ENCODE results near the gene WDFY2.
A peak's percentile ranks its signal among the peaks of the same experiment; 100 is the strongest.

The WDFY2 gene

DNA sequence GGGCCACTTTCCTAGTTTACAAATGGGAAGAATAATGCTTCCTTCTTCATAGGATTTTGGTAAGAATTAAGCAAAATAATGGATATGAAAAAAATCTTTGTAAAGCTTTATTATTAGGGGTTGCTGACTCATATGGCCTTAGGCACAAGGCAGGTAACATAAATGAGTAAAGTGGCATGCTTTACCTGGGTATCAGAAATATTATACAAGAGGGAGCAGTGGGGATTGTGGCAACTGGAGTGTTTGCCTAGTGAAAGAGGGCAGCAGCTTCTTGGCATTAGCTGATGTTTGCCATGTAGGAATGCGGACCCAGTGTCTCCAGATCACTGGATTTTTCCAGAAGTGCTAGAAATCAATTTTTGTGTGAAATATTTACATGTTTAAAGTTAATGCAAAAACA is 19.5 kb downstream of the WDFY2 start:
- DNase-seq = no peak

DNA sequence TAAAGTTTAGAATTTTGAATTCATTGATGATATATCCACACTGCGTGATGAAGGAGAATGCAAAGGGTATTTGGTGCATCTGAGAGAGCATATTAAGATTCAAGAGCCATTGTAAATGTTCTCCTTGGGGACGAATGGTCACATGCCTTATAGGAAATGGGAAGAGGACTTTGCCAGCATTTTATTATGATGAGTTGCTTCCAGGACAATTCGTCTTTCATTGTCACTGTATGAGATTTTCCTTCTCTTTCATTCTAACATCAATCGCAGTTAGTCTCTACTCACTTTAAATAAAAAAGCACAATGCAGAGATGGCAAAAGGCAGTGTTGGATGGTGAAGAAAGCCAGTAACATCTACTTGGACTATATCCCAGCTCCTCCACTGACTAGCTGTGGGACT is 21.4 kb downstream of the WDFY2 start:
- no peak for DNase-seq

DNA sequence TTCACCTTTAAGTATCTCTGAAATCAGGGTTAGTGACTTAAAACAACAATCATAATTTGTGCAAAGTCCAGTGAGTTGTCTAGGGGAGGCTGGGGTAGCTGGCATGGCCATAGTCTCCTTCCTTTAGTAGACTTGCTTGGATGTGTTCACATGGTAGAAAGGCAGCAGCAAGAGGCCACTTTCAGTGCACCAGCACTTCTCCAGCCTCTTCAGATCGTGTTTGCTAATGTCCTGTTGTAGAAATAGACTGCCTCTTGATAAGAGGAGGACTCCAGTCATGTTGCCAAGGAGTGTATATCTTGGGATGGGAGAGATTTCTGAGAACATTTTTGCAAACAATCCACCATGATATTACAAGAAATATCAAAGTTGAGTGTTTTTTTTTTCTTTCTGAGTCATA is 22.9 kb downstream of the WDFY2 start:
- no peak for DNase-seq

DNA sequence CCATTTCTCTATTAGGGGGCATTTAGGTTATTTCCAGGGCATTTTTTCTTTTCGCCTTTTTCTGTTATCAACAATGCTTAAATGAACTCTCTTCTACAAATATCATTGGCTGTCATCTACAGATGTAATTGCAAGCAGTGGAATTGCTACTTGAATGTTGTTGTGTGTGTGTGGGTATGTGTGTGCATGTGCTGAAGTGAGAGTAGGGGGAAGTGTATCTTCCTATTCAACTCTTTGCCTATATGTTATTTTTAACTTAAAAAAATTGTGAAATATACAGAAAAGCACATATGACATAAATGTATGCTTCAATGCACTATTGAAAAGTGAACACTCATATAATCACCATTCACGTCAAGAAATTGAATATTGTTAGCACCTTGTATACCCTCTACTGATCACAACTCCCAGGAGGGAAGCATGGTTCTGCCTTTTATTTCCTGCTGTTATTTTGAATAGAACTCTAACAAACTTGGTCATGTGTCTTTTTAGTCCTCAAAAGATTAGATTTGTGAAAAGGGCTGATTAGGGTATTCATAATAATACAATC is 24.7 kb downstream of the WDFY2 start:
- no peak for DNase-seq

DNA sequence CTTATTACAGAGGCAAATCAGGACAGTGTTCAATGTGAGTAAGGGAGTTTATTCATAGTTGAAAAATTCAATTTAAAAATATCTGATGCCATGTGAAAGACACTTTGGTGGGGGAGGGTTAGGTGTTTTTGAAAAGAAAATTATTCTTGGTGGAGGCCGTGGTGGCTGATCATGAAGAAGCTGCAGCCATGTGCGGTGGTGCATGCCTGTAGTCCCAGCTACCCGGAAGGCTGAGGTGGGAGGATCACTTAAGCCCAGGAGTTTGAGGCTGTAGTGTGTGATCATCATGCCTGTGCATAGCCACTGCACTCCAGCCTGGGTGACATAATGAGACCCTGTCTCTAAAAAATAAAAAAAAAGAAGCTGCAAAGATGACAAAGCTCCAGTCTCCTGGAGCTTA is 28.6 kb downstream of the WDFY2 start:
- no peak for DNase-seq

DNA sequence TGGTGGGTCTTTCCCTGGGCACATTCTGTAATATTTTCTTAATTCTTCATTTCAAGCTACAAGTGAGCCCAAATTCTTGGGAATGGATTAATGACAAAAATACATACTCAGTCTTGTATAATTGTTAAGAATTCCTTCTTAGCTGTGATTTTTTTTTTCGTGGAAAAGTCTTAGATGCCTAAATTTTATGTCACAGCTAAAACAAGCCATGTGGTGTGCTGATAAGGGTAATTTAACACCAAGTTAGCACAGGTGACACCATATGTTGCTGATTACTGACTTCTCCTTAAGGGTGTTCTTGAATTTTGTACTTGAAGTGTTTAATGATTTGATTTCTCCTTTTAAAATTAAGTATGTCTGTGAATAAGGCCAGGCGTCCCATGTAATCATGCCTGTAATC is 29.3 kb downstream of the WDFY2 start:
- no peak for DNase-seq

DNA sequence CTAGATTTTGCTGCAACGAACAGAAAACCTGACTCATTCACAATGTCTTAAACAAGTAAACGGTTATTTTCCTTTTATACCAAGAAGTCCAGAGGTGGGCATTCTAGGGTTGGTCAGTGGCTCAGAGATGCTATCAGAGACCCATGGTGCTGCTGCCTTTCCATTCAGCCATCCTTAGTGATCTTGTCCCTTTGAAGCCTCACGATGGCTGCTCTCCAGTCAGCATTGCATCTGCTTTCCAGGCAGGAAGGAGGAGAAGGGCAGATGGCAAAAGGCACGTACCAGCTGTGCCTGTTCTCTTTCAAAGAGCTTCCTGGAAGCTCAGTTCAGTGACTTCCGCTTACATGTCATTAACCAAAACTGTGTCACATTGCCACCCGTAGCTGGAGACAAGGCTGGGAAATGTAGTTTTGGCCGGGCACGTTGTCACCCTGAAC is 30.1 kb downstream of the WDFY2 start:
- no peak for DNase-seq

DNA sequence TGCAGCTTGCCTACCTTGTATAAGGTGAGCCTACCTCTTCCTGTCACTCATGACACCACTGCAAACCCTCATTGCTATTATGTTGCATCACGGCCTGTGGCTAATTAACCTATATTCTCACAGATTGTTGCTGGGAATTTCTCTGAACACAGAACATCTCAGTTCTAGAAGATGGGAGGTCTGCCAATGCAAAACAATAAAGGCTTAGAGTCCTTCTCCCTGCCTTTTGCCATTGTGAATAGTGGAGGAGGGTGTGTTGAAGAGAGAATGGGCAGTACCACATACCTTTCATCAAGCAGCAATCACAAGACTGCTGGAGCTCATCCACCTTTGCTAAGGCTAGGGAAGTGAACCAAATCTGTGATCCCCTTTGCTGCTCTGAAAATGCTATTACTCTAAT is 34.4 kb downstream of the WDFY2 start:
- DNase-seq = peak; percentile 9

DNA sequence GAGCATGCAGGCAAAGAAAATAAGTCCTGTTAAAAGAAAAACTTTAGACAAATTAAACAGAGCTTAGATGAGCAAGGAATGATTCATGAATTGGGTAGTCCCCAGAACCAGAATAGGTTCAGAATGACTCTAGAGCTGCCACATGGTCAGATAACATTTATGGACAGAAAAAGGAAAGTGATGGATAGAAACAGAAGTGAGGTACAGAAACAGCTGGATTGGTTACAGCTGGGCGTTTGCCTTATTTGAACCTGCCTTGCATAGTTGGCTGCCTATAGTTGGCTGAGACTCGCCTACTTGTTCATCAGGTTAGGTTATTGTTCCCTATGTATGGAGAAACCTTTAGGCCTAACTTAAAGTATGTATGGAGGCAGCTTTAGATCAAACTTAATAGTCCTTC is 35.4 kb downstream of the WDFY2 start:
- DNase-seq = no peak

DNA sequence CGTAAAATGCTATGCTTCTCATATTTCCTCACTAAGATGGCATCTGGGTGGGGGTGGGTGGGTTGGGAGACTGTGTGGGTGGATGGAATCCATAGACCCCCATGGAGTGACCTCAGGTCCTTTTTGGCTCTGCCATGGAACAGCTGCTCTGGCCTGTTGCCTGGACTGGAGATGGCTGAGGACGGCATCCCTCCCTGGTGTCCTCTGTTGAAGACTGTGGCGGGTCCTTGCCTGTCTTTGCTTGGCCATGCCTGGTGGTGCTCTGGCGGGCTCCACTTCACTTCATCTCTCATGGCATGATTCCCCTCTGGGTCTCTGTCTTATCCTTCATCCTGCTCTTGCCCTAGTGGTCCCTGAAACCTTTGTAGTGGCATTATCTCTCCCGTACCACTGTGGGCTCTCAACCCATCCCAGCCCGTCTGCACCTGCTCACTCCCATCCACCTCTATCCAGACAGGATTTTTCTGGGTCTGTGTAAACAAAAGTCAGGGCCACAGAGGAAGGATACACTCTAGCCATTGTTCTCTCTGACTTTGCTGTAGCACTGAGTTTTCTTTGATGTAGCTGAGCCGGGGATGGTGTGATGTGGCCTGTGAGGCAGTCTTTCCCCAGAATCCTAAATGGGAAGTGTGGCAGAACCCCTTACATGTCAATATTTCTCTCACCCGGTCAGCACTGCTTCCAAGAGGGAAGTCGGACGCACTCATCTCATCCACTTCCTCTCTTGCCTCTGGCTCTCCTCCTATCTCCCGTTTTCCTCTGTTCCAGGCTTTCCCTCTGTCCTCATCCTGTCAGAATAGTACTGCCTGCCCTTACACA is 36.1 kb downstream of the WDFY2 start:
- no peak for DNase-seq

DNA sequence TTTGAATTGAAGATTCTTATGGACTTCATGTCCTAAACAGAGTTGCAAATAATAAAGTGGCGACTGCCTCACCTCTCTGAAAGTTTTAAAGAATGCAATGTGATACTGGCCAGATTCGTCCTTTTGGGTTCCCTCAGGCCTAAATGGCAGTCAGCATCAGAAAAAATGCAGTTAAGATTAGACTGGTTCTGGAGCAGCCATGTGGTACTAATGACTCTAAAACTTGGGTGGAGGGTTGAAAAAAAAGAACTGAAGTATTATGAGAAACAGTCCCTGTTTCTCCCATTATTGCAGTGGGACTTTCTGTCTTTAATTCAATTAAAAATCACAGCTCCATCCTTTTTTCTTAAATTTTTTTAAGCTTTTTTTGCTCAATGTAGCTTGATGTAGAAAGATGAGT is 37.3 kb downstream of the WDFY2 start:
- DNase-seq = no peak

DNA sequence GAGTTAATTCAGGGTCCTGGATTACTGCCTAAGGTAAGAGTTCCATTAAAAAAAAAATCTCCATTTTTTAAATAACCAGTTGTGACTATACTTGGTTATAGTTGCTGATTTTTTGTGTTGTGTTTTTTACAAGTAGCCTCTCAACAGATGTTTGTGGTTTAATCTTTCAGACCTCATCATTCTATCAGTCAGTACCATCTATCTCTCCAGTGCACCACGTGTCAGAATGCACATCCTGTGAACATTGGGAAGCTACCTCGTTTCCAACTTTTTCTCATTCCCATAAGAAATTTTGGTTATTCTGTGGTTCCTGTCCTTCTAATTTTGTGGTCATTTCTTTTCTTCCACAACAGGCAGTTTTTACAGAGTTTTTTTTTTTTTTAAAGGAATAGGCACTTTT is 39.2 kb downstream of the WDFY2 start:
- no peak for DNase-seq

DNA sequence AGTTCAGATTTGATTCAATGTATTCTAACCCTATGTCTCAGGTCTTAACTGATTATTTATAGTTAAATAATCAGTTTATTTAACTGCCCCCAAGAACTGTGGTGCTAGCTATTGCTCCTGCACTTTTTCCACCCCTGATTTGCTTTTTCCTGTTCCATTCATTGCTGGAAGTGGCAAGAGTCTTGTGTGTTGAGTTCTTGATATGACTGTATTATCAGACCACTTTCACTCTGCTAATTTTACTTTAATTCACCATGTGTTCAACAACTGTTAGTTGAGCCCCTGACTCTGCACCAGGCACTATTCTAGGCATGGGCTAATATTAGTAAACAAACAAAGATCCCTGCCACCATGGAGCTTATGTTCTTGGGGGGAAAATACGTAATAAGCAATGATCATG is 39.9 kb downstream of the WDFY2 start:
- no peak for DNase-seq

DNA sequence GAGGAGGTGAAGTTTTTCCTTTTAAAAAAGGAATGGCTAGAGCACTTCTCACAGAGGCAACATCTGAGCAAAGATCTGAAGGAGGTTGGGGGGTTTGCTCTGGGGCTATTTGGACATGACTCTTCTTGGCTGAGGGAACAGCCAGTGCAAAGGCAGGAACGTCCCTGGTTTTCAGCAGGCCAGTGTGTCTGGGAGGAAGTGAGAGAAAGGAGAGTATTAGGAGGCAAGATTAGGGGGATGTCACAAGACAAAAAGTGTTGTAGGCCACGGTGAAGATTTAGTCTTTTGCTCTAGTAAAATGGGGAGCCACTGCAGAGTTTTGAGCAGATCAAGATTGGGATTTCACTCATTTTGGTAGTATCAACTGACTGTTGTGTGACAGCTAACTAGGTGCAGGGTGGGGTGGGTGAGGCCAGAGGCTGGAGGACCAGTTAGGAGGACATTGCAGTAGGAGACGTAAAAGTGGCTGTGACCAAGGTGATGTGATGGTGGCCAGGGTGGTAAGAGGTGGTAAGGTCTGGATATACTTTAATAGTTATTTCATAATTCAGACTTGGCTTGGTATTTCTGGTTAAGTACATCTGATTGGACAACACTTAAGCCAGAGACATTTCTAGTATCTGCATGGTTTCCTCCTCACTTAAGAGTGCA is 40.6 kb downstream of the WDFY2 start:
- no peak for DNase-seq

DNA sequence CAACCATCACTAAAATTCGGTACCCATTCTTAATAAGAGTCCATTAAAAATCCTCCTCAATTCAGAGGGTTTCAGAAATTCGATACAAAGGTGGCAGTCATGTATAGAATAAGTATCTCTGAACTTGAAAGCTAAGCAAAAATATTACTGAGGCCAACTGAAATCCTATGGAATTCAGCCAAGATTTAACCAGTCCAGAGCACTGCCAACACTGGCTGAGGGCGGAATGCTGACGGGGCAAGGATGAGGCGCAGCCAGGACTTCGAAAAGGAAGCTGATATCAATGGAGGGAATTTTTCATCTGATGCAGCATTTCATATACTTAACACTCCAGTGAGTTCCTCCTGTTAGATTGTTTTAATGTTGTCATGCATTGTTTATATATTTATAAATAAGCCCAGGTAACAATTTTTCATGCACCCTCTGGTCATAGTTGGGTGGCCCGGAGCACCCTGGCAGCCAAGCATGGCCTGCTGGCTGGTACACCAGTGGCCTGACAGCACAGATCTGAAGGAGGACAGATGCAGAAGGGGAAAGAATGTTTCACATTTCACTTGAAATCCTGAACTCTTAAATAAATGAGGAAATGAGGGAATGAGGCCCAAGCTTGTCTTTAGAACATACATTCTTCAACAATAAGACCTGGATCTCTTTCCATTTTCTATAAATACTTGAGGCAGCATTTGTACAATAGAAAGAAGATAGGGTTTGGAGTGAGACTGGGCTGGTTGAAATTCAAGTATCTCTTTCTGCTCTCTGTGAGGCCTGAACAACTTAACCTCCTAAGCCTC is 41.5 kb downstream of the WDFY2 start:
- peak; percentile 51 for DNase-seq

DNA sequence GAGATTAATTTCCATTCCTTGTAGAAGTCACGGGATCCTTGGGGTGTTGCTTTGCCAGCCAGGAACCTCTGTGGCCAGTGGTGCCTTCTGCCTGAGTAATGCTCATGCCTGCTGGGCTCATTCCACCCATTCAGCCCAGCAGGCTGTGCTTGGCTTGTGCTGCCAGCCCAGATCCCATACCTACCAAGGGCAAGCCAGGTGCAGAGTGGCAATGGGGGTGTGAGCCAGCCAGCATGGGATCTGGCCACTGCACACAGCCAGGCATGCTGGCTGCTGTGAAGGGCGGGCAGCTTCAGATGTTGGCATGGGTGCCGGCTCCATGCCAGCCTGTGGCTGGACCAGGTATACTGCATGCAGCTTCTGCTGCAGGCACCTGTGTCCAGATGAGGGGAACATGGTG is 42.5 kb downstream of the WDFY2 start:
- DNase-seq = peak; percentile 8

DNA sequence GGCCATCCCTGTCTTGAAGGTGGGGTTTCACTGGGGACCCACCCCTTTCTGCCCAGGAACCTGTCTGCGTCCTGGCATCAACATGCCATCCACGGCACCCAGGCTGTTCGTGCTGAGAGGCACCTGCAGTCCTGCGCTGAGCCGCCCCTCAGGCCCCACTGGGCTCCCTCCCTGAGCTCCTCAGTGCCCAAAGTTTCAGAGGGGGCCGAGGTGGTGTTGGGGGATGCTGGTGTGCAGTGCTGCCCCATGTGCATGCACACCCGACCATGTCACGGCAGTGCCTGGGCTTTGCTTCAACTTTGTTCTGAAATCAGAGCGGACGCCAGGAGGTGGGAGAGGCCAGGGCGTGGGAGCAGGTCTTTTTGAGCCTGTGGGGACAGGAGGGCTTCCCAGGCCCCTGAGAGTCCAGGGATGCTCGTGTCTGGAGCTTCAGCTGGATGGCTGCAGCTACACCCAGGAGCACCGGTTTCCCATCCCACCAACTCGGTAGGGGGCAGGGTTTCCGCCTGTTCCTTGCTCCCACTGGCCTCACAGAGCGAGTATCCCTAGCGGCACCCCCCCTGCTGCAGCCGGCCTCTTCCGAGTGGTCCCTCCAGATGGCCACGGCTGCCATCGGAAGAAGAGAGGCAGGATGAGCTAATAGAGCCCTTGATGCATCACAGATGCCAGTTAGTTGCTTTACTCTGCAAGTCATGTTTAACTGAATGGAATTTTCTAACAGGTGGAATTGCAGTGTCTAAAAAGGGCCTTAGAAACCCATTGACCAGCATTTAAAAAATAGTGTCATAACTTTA is 44.0 kb downstream of the WDFY2 start:
- no peak for DNase-seq

DNA sequence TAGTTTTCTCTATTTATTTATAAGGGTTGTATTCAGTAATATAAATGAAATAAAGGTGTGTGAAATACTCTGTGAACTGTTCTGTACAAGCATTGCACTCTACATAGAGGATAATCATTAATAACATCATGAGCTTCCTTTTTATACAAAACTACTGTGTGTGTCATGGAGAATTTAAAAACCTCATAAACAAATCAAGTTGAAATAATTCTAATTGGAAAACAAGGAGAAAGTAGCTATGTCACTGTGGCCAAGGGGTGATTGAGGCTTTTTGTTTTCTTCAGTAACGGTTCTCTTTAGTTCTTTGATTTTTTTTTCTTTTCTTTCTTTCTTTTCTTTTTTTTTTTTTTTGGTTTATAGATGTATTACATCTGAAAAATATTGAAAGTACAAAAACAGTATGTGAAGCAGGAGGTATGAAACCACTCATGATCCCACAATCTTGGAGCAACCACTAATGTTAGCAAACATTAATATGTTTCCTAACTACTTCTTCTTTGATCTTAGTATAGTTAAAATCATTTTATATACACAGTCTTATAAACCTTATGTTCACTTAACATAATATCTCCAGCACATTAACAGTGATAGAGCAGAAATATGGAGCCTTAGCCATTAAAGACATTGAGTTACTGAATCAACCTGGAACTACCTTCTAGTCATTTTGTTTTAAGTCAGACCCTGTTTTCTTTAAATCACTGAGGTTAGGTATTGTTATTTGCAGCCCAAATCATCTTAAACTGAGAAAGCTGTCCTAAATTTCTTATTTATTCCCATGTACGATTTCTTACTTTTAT is 45.4 kb downstream of the WDFY2 start:
- no peak for DNase-seq

DNA sequence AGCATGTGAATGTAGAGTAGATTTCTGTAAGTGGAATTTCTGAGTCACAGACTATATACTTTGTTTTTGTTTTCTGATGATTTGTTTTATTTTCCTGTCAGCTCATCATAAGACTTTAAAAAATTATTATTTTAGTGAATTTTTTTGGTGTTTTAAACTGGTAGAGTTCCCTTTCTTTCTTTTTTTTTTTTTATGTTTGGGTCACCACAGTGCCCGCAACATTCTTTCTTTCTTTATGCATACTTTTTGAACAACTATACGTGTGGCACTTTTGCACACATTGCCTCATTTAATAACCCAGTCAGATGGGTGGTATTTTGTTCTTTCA is 46.0 kb downstream of the WDFY2 start:
- DNase-seq = no peak

DNA sequence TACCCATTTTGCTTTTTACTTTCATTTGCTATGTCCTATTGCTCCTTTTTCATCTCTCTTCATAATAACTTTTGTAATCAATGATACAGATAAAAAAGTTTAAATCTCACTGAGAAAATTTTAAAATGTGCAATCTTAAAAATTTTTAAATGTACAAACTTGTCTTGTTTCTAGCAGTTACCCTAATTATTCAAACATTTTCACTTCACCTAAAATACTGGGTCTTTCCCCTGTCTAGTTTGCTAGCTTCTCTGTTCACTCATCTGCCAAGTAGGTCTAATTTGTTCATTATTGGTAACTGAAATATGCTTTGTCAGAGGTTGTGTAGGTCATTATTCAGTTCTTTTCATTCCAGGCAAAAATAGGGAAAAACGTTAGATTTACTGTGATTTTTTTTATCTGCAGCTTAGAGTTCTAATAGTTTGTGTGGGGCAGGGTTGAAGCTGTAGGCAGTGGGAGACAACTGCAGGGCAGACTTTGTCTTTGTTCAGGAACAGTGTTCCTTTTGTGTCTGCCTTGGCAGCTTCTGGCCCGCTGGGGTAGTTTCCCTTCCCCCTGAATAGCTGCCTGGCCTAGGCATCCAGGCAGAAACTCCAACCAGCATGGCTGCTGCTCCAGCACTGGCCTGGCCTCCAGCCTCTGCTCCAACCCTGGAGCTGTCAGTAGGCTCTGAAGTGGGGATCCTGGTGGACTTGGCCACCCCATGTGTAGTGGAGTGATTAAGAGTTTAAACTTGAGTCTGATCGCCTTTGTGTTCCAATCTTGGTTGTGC is 48.5 kb downstream of the WDFY2 start:
- no peak for DNase-seq
